ENCODE measurements around the gene GET4.

DNA sequence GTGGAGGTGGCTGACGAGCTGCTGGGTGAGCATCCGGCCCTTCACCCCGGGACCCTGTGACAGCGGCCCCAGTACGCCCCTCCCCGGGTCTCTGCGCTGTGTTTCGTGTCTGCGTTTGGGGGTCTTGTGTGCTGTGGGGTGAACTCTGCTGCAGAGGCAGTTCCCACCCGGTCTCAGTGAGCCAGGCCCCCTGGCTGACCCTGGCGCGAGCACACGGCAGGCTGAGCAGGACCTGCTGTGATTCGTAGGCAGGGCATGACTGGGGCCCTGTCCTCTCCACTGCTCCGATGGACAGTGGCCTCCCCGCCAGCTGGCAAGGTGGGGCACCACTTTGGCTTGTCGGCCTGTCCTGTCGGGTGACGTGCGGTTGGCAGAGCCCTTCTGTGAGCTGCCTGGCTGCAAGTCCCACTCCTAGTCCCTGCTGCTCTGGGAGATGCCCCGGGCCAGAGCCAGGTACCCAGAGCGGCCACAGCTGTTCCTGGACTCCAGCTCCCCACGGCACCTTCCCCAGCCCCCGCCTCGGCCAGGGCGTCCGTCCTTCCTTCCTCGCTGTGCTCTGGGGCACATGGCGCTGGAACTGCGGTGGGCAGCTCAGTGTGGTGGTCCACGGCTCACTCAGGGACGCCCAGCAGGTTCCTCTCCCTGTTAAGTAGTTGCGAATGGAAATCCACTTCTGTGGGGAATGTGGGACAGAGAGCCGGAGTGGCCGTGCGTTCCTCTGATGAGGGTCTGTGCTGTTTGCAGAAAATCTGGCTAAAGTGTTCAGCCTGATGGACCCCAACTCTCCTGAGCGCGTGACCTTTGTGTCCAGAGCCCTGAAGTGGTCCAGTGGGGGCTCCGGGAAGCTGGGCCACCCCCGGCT lies 10.5 kb downstream of the GET4 start:
- TF ChIP-seq, protein P1, sequence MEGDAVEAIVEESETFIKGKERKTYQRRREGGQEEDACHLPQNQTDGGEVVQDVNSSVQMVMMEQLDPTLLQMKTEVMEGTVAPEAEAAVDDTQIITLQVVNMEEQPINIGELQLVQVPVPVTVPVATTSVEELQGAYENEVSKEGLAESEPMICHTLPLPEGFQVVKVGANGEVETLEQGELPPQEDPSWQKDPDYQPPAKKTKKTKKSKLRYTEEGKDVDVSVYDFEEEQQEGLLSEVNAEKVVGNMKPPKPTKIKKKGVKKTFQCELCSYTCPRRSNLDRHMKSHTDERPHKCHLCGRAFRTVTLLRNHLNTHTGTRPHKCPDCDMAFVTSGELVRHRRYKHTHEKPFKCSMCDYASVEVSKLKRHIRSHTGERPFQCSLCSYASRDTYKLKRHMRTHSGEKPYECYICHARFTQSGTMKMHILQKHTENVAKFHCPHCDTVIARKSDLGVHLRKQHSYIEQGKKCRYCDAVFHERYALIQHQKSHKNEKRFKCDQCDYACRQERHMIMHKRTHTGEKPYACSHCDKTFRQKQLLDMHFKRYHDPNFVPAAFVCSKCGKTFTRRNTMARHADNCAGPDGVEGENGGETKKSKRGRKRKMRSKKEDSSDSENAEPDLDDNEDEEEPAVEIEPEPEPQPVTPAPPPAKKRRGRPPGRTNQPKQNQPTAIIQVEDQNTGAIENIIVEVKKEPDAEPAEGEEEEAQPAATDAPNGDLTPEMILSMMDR (IDR thresholded peaks at IDR 0.05), result no peak
- no peak for TF ChIP-seq POLR2A (IDR thresholded peaks at IDR 0.05)
